GM18508 (cell line): ENCODE measurements around the gene GAS7.
"Not testable (repeated sequence)": the region's sequence is repeated elsewhere in the genome, so short reads cannot be mapped to it uniquely, and the experiment has no call there.

Experiments
- ATAC-seq: cut with Tn5 transposase; IDR thresholded peaks from one replicate; pipeline ENCODE4 v1.9.1; 2021; ENCODE audit warnings: moderate number of reproducible peaks; ENCODE audit not compliant: insufficient read depth, unreplicated experiment

GAS7 gene

DNA sequence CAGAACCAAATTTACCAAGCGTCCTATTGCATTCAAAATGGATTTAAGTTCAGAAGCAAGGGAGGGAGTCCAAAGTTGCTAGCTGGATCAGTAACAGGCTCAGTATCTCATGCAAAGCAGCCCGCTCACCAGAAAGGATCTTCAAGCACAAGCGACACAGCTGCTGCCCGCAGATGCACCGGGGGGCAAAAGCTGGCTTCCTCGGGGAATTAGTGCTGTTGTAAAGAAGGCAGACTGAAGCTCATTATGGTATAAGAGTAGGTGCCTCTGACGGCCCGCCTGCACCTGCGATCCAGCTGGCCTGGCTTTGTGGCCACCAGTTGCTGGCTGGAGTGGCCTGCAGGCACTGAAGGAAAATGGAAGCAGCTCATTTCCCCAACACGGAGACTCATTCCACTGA lies 165.0 kb downstream of the GAS7 start:
- no peak for ATAC-seq

DNA sequence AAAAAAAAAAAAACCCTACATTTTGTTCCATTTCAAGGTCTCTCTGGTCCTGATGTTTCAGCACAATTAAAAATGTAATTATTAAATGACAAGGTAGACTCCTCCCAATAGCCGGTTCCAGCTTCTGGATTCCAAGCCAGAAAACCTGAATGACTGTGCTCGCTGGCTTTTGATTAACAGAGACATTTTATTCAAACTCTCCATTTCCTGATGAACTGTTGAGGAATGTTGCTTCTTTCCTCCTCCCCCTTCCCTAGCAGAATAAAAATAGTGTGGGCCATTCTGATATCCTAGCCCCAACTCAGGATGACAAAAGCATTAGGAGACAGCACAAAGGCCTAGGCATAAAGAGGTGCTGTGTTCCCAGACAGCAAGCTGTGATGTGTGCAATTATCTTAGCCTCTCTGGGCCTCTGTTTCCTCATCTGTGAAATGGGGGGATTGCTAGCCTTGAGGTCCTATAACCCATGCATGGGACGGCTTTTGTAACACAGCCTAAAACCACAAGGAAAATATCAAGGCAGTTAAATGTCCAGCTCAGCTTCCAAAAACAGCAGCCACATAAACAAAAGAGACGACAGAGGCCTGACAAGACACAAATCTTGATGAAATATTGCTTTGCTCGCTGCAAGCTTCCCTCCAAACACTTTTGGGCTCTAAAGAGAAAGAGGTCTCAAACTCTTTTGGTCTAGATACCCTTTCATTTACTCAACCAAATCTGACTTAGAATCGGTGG lies 166.1 kb downstream of the GAS7 start:
- no peak for ATAC-seq

DNA sequence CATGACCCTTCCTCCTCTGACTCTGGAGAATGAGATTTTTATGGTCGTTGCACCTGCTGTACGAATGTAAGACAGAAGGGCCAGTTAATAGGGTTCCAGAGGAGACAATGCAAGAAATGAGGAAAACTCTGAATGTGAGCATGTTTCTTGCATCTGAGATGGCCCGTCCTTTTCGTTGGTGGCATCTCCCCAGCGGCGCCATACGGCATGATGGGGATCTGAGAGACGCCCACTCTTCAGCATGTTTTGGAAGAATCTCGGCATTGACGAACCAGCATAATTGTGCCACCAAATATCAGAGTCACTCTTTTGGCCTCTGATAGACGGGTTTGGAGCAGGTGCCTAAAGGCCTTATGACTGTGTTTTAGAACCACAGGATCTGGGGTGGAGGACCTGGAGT lies 166.8 kb downstream of the GAS7 start:
- no peak for ATAC-seq

- no peak for ATAC-seq
Measured at GRCh38 chr17:10031127-10031526, 167.3 kb downstream of the GAS7 start.

GRCh38 chr17:10029129-10029528 lies 169.3 kb downstream of the GAS7 start:
- no peak for ATAC-seq

DNA sequence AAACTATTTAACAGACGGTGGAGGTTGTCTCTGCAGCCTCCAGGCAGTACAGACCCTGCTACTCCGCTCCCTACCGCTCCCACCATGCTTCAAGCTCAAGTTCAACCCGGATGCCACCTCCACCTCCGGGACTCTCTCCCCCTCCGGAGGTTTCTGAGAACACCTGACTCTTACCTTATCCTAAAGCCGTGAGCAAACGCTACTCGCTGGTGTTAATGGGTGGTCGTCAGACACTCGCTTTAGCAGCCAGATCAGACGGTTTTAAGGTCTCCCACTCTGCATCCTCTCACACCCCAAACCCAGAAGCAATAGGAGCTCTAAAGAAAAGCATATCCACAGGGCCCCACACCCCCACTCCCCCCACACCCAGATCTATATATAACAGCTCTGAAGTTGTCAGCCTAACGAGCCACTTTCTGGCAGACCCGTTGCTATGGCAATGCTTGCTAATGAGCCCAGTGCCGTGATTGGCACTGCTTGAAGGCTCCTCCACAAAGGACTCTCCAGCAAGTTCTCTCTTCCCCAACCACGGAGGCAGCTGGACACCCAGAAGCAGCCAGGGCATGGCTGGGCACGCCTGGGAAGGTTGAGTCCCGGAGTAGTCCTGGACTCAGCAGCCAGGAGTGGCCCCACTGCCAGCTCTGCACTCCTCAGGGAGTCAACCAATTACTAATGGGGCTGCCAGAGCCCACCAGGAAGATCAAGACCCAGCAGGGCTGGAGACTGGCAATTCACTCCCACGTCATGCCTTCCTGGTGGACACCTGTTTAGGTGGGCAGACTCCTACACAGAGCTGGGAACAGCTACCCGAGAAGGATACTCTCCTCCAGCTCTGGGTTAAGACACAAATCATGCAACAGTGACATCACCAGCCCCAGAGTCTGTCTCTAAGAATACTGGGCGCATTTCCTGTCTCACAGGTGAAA lies 172.2 kb downstream of the GAS7 start:
- ATAC-seq, result no peak

DNA sequence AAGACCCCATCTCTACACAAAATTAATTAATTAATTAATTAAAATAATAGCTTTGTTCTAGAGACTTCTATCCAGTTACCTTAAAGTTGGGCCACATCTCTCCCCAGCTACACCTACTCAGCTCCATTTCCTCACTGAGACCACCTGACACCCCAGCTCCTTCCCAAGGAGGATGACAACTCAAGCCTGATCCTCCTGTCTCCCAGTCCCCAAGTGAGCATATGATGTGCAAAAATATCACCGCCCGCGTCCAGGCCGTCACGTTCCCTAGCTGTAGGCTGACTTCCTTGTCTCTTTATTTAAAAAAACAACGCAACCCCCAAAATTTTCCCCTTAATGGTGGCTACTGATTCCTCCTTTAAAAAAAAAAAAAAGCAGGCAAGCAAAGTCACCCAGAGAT lies 173.2 kb downstream of the GAS7 start:
- ATAC-seq, result no peak

GRCh38 chr17:10022416-10022815 lies 176.0 kb downstream of the GAS7 start:
- ATAC-seq, result no peak

DNA sequence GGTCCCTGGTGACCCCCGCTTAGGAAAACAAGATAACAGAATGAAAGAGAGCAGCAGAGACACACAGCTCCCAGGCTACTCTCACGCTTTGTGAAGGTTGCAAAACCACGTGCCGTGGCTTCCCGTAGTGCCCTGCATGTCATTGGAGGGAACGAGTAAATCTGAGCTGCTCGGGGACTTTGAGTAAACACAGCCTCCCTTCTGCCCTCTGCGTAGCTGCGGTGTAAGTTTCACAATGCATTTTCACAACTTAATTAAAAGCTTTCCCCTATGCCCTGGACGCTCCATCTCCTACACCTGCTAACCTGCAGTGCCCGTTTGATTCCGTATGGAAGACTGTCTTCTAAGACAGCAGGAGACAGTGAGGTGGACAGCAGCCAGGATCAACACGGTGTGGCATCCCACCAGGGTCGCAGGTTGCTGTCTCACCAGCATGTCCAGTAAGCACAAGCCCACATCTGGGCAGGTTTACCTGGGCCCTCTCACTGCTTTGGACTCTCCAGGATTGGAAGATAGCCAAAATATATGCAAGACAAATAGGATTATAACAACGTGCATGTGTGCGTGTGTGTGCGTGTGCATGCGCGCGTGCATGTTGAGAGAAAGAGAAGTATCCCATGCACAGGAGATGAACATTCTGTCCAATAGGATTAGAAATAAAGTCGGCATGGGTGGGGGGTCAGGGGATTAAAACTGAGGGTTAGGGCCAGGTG lies 177.0 kb downstream of the GAS7 start:
- no peak for ATAC-seq

DNA sequence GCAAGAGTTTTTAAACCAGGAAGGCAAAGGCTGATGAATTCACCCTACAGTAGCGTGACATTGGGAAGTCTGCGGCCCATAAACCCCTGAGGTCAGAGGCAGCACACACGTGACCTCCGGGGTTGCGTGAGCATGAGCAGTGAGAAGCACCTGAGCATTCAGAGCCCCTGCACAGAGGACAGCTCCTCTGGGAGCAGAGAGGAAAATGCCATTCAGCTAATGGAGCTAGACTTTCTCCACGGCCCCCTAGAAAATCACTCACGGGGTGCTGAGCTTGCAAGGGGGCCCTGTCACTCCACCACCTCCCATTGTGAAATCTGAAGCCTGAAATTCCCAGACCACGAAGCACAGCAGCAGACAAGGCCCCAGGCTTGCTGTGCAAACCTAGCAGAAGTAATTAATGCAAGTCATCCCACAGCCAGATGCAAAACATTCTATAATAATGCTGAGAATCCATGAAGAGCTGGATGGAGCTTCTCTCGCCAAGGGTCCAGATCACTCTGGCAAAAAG lies 178.4 kb downstream of the GAS7 start:
- ATAC-seq, result no peak

- peak; percentile 50 for ATAC-seq
Measured at GRCh38 chr17:10018461-10018891, 179.9 kb downstream of the GAS7 start.

GRCh38 chr17:10016958-10017570 lies 181.3 kb downstream of the GAS7 start:
- ATAC-seq, result not testable (repeated sequence)

- peak; percentile 69 for ATAC-seq
Measured at GRCh38 chr17:10013365-10014112, 184.9 kb downstream of the GAS7 start.

DNA sequence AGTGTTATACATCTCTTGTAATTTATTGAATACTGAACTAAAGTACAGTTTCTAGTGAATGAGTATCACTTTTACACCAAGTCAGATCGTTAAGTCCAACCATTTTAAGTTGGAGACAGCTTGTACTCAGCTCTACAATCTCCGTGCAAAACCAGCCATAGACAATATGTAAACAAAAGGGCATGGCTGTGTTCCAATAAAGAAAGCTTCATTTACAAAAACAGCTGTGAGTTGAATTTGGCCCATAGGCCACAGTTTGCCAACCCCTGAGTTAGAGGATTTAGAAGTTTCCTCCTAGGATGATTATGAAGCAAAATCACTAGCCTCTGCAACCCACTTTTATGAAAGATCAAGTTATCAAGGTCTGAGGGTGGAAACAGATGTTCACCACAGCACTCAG lies 187.7 kb downstream of the GAS7 start:
- no peak for ATAC-seq

DNA sequence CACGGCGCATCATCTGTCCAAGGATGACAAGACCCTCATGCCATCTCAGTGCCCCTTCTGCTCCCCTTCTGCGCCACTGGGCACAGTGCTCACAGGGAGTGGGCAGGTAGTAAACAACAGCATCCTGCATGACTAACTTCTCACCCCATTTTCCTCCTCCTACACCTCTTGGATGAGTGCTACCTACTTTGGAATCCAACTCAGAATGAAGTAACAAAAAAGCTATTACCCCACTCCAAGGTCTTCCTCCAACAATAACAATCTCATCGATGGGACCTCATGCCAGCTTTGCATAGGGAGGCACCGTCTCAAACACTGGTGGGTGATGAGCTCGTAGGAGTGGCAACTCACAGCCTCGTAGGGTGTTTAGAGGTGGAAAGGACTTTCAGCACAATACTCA lies 194.7 kb downstream of the GAS7 start:
- ATAC-seq, result no peak

GRCh38 chr17:10002567-10003360 lies 195.6 kb downstream of the GAS7 start:
- ATAC-seq, result not testable (repeated sequence)

GRCh38 chr17:10001306-10001873 lies 197.0 kb downstream of the GAS7 start:
- ATAC-seq, result no peak

GRCh38 chr17:9999919-10000695 lies 198.3 kb downstream of the GAS7 start:
- ATAC-seq, result no peak
